Cardiac muscle cell (in vitro differentiated cells and primary cell): ENCODE results near the gene OSMR. TPM values are rescaled to one million over a fixed set of nuclear protein-coding genes. Genes with fewer than 3 reads are reported as not detected.

ENCODE experiments used
- DNase-seq, 2 donors: peaks; one replicate each; pipeline versions ENCODE4 v3.0.0 to v3.0.0-alpha.2; 2010 to 2017; ENCODE audit warnings: low read depth in 1 of 2, low spot score in 1 of 2
- H3K27ac ChIP-seq: fragments of 200-600 bp; sonication (generic); 2 replicates; pipeline ENCODE4 v1.5.1; 2016
- H3K27me3 ChIP-seq: fragments of 200-600 bp; sonication (generic); 2 replicates; pipeline ENCODE4 v1.6.0; 2016; ENCODE audit warnings: control low read depth
- H3K36me3 ChIP-seq: fragments of 200-600 bp; sonication (generic); 2 replicates; pipeline ENCODE4 v1.5.1; 2016; ENCODE audit warnings: control low read depth
- H3K4me1 ChIP-seq: fragments of 200-600 bp; sonication (generic); 2 replicates; pipeline ENCODE4 v1.8.1; 2017; ENCODE audit warnings: low read depth, mild to moderate bottlenecking, mixed run types
- H3K4me3 ChIP-seq: fragments of 200-600 bp; sonication (generic); 2 replicates; pipeline ENCODE4 v1.5.1; 2016; ENCODE audit warnings: mild to moderate bottlenecking
- H3K9me3 ChIP-seq: fragments of 200-600 bp; sonication (generic); 2 replicates; pipeline ENCODE4 v1.5.1; 2017; ENCODE audit warnings: low read depth, mild to moderate bottlenecking, control low read depth
- CTCF ChIP-seq: IDR thresholded peaks from 2 replicates; pipeline ENCODE4 v1.5.1; 2012; ENCODE audit warnings: low read depth, mild to moderate bottlenecking, low read length
- polyA plus RNA-seq: library from polyadenylated mRNA; unstranded; fragments of >200 nt; fragmentation: Nextera tagmentation; extraction: Ambion mirVana; gene quantifications from 2 replicates; pipeline ENCODE4 v1.2.1, GENCODE V29; 2016
- total RNA-seq: library from RNA; depleted of rRNA; stranded (reverse); fragments of >200 nt; gene quantifications from 2 replicates; pipeline ENCODE4 v1.2.3, GENCODE V29; 2016

The OSMR gene
- total and polyA plus RNA-seq, 2 experiments from 2014 or later, result 0.43 TPM; not detected in 1

- H3K27ac ChIP-seq, result no peak overlapping the region
- DNase-seq, result no peak
- no peaks in the 10 kb centered on the region for H3K9me3 ChIP-seq
- H3K4me3 ChIP-seq, result no peak overlapping the region
- H3K4me1 ChIP-seq, result no peaks in the 10 kb centered on the region
- H3K27me3 ChIP-seq, result no peaks in the 10 kb centered on the region
- TF ChIP-seq CTCF, result no peak
- H3K36me3 ChIP-seq, result no peaks in the 10 kb centered on the region
Observed at GRCh38 chr5:38867416-38867815, 21.6 kb downstream of the OSMR start.

GRCh38 chr5:38870595-38870994, 24.8 kb downstream of the OSMR start:
- Histone ChIP-seq H3K9me3 (no peaks in the 10 kb centered on the region), H3K4me3 (no peak overlapping the region), H3K27me3 (no peaks in the 10 kb centered on the region), H3K4me1 (no peaks in the 10 kb centered on the region), H3K36me3 (no peaks in the 10 kb centered on the region), H3K27ac (no peak overlapping the region)
- no peak for TF ChIP-seq CTCF
- no peak for DNase-seq

- Histone ChIP-seq H3K4me1 (no peaks in the 10 kb centered on the region), H3K36me3 (no peaks in the 10 kb centered on the region), H3K9me3 (no peaks in the 10 kb centered on the region), H3K27me3 (no peaks in the 10 kb centered on the region), H3K4me3 (no peak overlapping the region), H3K27ac (no peak overlapping the region)
- DNase-seq, result no peak
- TF ChIP-seq CTCF, result no peak
Observed at GRCh38 chr5:38871058-38871605, 25.3 kb downstream of the OSMR start.

GRCh38 chr5:38871790-38872551, 26.2 kb downstream of the OSMR start:
- no peak overlapping the region for H3K4me3 ChIP-seq
- H3K9me3 ChIP-seq, result no peaks in the 10 kb centered on the region
- H3K27me3 ChIP-seq, result no peaks in the 10 kb centered on the region
- H3K4me1 ChIP-seq, result no peaks in the 10 kb centered on the region
- H3K27ac ChIP-seq, result no peak overlapping the region
- H3K36me3 ChIP-seq, result no peaks in the 10 kb centered on the region
- DNase-seq, result peak in 1 of 2 donors; percentile 97
- TF ChIP-seq CTCF, result no peak

GRCh38 chr5:38872826-38873225, 27.0 kb downstream of the OSMR start:
- Histone ChIP-seq H3K27me3 (no peaks in the 10 kb centered on the region), H3K4me1 (no peaks in the 10 kb centered on the region), H3K9me3 (no peaks in the 10 kb centered on the region), H3K36me3 (no peaks in the 10 kb centered on the region), H3K4me3 (no peak overlapping the region), H3K27ac (no peak overlapping the region)
- TF ChIP-seq CTCF, result no peak
- DNase-seq, result no peak
